BLaER1 treated with 17β-estradiol and CSF1 and Interleukin-3, amounts not matched to agents 10 nM and 100 nM (cell line): ENCODE results near the gene RNF13.

Experiments used
- H3K27ac ChIP-seq, 11 experiments: shearing (Covaris generic); formaldehyde crosslinking; 2 replicates each; pipeline ENCODE4 v1.8.1; 2022
- H3K27me3 ChIP-seq, 11 experiments: shearing (Covaris generic); formaldehyde crosslinking; 2 replicates each; pipeline ENCODE4 v1.8.1; 2022
- H3K36me3 ChIP-seq, 11 experiments: shearing (Covaris generic); formaldehyde crosslinking; 2 replicates each; pipeline ENCODE4 v1.8.1; 2022
- H3K4me1 ChIP-seq, 10 experiments: shearing (Covaris generic); formaldehyde crosslinking; 2 replicates each; pipeline ENCODE4 v1.8.1; 2022
- H3K4me2 ChIP-seq, 11 experiments: shearing (Covaris generic); formaldehyde crosslinking; 2 replicates each; pipeline ENCODE4 v1.8.1; 2022
- H3K4me3 ChIP-seq, 10 experiments: shearing (Covaris generic); formaldehyde crosslinking; 2 replicates each; pipeline ENCODE4 v1.8.1; 2022
- H3K9ac ChIP-seq, 11 experiments: shearing (Covaris generic); formaldehyde crosslinking; 2 replicates each; pipeline ENCODE4 v1.8.1; 2022
- H3K9me3 ChIP-seq, 11 experiments: shearing (Covaris generic); formaldehyde crosslinking; replicated peaks in 1 of 11; 2 replicates each; pipeline ENCODE4 v1.8.1; 2022
- H4K20me1 ChIP-seq, 11 experiments: shearing (Covaris generic); formaldehyde crosslinking; 2 replicates each; pipeline ENCODE4 v1.8.1; 2022
- Cebpa-rat ChIP-seq, 11 experiments: shearing (Covaris generic); IDR thresholded peaks; 2 replicates each; pipeline ENCODE4 v1.8.1; 2022

The RNF13 gene

GRCh38 chr3:149839896-149840295, 26.9 kb downstream of the RNF13 start:
- no peak overlapping the region for H3K9ac ChIP-seq
- H3K27me3 ChIP-seq = no peaks in the 10 kb centered on the region
- H3K27ac ChIP-seq = no peak overlapping the region
- peaks cover 0 to 44% (median 0%) of the 10 kb centered on the region in 10 experiments; a peak in 5 of 20 replicates for H3K4me1 ChIP-seq
- TF ChIP-seq Cebpa-rat (IDR thresholded peaks at IDR 0.05) = no peak
- no peak overlapping the region for H3K4me2 ChIP-seq
- no peak overlapping the region for H3K4me3 ChIP-seq
- H4K20me1 ChIP-seq = peaks cover 0 to 92% (median 14%) of the 10 kb centered on the region in 11 experiments; a peak in 12 of 22 replicates
- peaks cover 14 to 92% (median 29%) of the 10 kb centered on the region in 11 experiments for H3K36me3 ChIP-seq
- peaks cover 47 to 56% (median 53%) of the 10 kb centered on the region in 11 experiments for H3K9me3 ChIP-seq

DNA sequence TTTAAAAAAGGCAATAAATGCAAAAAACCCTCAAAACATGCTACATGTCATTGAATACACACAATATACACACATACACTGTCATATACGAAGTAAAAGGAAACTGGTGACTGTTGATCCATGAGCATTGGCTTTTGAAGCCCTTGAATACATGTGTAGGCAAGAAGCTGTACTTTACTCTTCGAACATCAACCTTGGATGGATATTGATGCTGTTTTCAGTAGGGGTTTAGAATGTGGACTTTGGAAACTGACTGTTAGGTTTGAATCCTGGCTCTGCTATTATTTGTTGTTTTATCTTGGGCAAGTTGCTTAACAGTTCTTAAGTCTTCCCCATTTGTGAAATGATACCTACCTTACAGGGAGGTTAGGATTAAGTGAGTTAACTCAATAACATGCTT, 30.5 kb downstream of the RNF13 start:
- no peak for TF ChIP-seq Cebpa-rat (IDR thresholded peaks at IDR 0.05)
- Histone ChIP-seq H3K27me3 (no peaks in the 10 kb centered on the region), H3K36me3 (peaks cover 28 to 92% (median 33%) of the 10 kb centered on the region in 11 experiments), H3K9me3 (peaks cover 16 to 43% (median 23%) of the 10 kb centered on the region in 11 experiments), H3K4me3 (no peak overlapping the region), H3K4me1 (peaks cover 0 to 71% (median 7%) of the 10 kb centered on the region in 10 experiments; a peak in 9 of 20 replicates), H4K20me1 (peaks cover 0 to 92% (median 18%) of the 10 kb centered on the region in 11 experiments; a peak in 12 of 22 replicates), H3K4me2 (peak overlapping the region in 1 of 11 experiments; percentile 17; a peak in 2 of 22 replicates), H3K27ac (no peak overlapping the region), H3K9ac (no peak overlapping the region)

DNA sequence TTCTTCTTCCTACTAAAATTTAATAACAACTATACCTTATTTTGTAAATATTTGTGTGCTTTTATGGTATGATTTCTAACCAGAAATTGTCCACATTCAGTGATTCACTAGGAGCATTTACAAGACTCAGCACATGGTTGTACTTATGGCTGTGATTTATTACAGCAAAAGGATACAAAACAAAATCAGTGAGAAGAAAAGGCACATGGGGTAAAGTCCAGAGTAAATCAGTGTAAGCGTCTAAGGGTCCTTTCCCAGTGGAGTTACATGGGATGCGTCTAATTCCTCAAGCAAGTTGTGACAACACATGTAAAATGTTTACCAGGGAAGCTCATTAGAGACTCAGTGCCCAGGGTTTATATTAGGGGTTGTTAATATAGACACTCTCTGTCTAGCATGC, 31.1 kb downstream of the RNF13 start:
- TF ChIP-seq Cebpa-rat (IDR thresholded peaks at IDR 0.05) = no peak
- Histone ChIP-seq H3K4me2 (no peak overlapping the region; a peak in 1 of 22 replicates), H3K36me3 (peaks cover 32 to 97% (median 38%) of the 10 kb centered on the region in 11 experiments), H3K9ac (no peak overlapping the region), H3K27me3 (no peaks in the 10 kb centered on the region), H3K9me3 (peaks cover 15 to 48% (median 22%) of the 10 kb centered on the region in 11 experiments; a peak in 21 of 22 replicates), H3K4me1 (peaks cover 0 to 77% (median 10%) of the 10 kb centered on the region in 10 experiments; a peak in 9 of 20 replicates), H3K4me3 (no peak overlapping the region), H4K20me1 (peaks cover 0 to 98% (median 22%) of the 10 kb centered on the region in 11 experiments; a peak in 12 of 22 replicates), H3K27ac (no peak overlapping the region)

GRCh38 chr3:149845570-149846244, 32.7 kb downstream of the RNF13 start:
- H3K27me3 ChIP-seq = no peaks in the 10 kb centered on the region
- H4K20me1 ChIP-seq = peaks cover 0 to 100% (median 22%) of the 10 kb centered on the region in 11 experiments; a peak in 12 of 22 replicates
- H3K4me1 ChIP-seq = peaks cover 0 to 83% (median 10%) of the 10 kb centered on the region in 10 experiments; a peak in 9 of 20 replicates
- H3K36me3 ChIP-seq = peaks cover 42 to 99% (median 50%) of the 10 kb centered on the region in 11 experiments
- TF ChIP-seq Cebpa-rat (IDR thresholded peaks at IDR 0.05) = no peak
- no peak overlapping the region for H3K4me2 ChIP-seq
- H3K9ac ChIP-seq = no peak overlapping the region
- no peak overlapping the region for H3K27ac ChIP-seq
- peaks cover under 1 to 36% (median 8%) of the 10 kb centered on the region in 11 experiments; a peak in 13 of 22 replicates for H3K9me3 ChIP-seq
- no peak overlapping the region for H3K4me3 ChIP-seq

DNA sequence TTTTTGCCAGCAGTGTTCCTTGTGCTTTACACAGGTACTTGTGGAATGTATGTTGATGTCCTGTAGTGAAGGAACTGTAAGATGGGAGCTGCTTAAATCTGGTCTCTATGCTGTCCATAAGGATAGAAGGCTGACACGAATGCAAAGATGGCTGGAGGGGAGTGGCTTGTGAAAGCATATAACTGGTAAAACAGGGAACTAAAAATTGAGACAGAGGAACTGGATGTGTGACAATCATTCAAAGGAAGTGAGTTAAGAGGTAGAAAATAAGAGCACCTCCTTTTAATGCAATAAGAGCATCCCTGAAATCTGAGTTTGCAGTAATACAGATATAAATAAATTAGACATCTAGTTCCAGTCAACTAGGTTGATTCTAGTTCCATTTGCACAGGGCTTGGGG, 35.2 kb downstream of the RNF13 start:
- H4K20me1 ChIP-seq = peaks cover 0 to 100% (median 26%) of the 10 kb centered on the region in 11 experiments; a peak in 11 of 22 replicates
- H3K4me3 ChIP-seq = no peak overlapping the region
- TF ChIP-seq Cebpa-rat (IDR thresholded peaks at IDR 0.05) = no peak
- H3K27me3 ChIP-seq = no peaks in the 10 kb centered on the region
- no peak overlapping the region for H3K9ac ChIP-seq
- peaks cover 0 to 71% (median 10%) of the 10 kb centered on the region in 10 experiments; a peak in 9 of 20 replicates for H3K4me1 ChIP-seq
- peaks cover 0 to 36% (median 8%) of the 10 kb centered on the region in 11 experiments; a peak in 8 of 22 replicates for H3K9me3 ChIP-seq
- H3K36me3 ChIP-seq = peaks cover 48 to 100% (median 63%) of the 10 kb centered on the region in 11 experiments
- H3K27ac ChIP-seq = peak overlapping the region in 5 of 11 experiments; percentile 8 to 56 (median 48); a peak in 7 of 22 replicates
- peak overlapping the region in 5 of 11 experiments; percentile 16 to 58 (median 29); a peak in 8 of 22 replicates for H3K4me2 ChIP-seq

DNA sequence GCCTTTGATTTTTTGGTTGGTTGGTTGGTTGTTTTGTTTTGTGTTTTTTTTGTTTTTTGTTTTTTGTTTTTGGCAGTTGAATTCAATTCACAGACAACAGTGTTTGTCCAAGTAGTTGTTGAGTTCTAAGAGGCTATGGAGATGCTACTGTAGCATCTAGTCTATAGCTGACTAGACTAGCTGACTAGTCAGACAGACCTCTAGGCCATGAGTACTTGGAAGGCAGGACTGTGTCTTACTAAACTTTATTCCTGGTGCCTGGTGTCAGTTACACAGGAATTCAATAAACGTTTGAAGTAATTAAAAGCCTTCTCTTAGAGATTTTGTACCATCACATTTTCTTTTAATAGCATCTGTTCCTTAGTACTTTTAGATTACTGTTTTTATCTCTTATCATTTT, 35.7 kb downstream of the RNF13 start:
- Histone ChIP-seq H3K9ac (no peak overlapping the region), H3K27ac (peak overlapping the region in 5 of 11 experiments; percentile 8 to 56 (median 48); a peak in 7 of 22 replicates), H3K4me3 (no peak overlapping the region), H3K4me1 (peaks cover 0 to 66% (median 10%) of the 10 kb centered on the region in 10 experiments; a peak in 9 of 20 replicates), H4K20me1 (peaks cover 0 to 100% (median 21%) of the 10 kb centered on the region in 11 experiments; a peak in 11 of 22 replicates), H3K36me3 (peaks cover 49 to 100% (median 66%) of the 10 kb centered on the region in 11 experiments), H3K9me3 (peaks cover 0 to 36% (median 8%) of the 10 kb centered on the region in 11 experiments; a peak in 8 of 22 replicates), H3K27me3 (no peaks in the 10 kb centered on the region), H3K4me2 (peak overlapping the region in 5 of 11 experiments; percentile 16 to 58 (median 29); a peak in 8 of 22 replicates)
- TF ChIP-seq Cebpa-rat (IDR thresholded peaks at IDR 0.05) = no peak

- Histone ChIP-seq H3K4me2 (peak overlapping the region in 2 of 11 experiments; percentile 3 to 41; a peak in 2 of 22 replicates), H3K27ac (no peak overlapping the region), H3K27me3 (no peaks in the 10 kb centered on the region)
Measured at GRCh38 chr3:149850787-149851584, 38.0 kb downstream of the RNF13 start.

GRCh38 chr3:149858911-149859310, 45.9 kb downstream of the RNF13 start:
- Histone ChIP-seq H3K36me3 (peaks cover 27 to 100% (median 68%) of the 10 kb centered on the region in 11 experiments), H3K4me2 (no peak overlapping the region), H3K4me3 (no peak overlapping the region), H3K9ac (no peak overlapping the region), H3K27ac (no peak overlapping the region), H3K4me1 (no peaks in the 10 kb centered on the region), H3K9me3 (peaks cover 0 to 10% (median 9%) of the 10 kb centered on the region in 11 experiments; a peak in 16 of 22 replicates), H3K27me3 (no peaks in the 10 kb centered on the region), H4K20me1 (peaks cover 0 to 100% (median 0%) of the 10 kb centered on the region in 11 experiments; a peak in 7 of 22 replicates)
- no peak for TF ChIP-seq Cebpa-rat (IDR thresholded peaks at IDR 0.05)

More at GRCh38 chr3:149850787-149851584, 38.0 kb downstream of the RNF13 start:
- peaks cover 4 to 42% (median 10%) of the 10 kb centered on the region in 11 experiments; a peak in 18 of 22 replicates for H3K9me3 ChIP-seq
- no peak overlapping the region for H3K4me3 ChIP-seq
- no peak for TF ChIP-seq Cebpa-rat (IDR thresholded peaks at IDR 0.05)
- H3K9ac ChIP-seq = no peak overlapping the region
- peaks cover 64 to 100% (median 82%) of the 10 kb centered on the region in 11 experiments for H3K36me3 ChIP-seq
- peaks cover 0 to 52% (median 8%) of the 10 kb centered on the region in 10 experiments; a peak in 9 of 20 replicates for H3K4me1 ChIP-seq
- H4K20me1 ChIP-seq = peaks cover 0 to 100% (median 10%) of the 10 kb centered on the region in 11 experiments; a peak in 11 of 22 replicates
